ENCODE data around the gene ENTHD1. TPM values are rescaled to one million over a fixed set of nuclear protein-coding genes. Genes with fewer than 3 reads are reported as not detected.

Gene ENTHD1
- total and polyA plus RNA-seq, 2 of the 8 experiments (the other 6 are each of a cell fraction or from before 2014, with no cell fraction given): not detected

DNA sequence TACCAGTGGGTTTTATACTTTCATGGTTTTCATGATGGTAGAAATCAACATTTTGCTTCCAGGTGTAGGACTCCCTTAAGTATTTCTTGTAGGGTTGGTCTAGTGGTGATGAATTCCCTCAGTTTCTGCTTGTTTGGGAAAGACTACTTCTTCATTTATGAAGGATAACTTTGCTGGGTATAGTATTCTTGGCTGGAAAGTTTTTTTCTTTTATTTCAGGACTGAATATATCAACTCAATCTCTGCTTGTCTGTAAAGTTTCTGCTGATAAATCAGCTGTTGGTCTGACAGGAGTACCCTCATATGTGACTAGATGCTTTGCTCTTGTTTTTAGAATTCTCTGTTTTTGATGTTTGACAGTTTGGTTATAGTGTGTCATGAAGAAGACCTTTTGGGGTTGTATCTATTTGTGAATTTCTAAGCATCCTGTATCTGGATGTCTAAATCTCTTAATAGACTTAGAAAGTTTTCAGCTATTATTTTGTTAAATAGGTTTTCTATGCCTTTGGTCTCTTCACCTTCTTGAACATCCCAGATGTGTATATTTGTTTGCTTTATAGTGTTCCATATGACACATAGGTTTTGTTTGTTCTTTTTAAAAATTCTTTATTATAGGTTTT lies 95.9 kb downstream of the ENTHD1 start (continued):
- no peak for TF ChIP-seq RAD21 (IDR thresholded peaks at IDR 0.05 in 1 of 2, conservative IDR thresholded peaks at IDR 0.05 in 1 of 2; ENCODE audit: low read depth in 2 of 2, low read length in 2 of 2)
- no peak for TF ChIP-seq NANOG (IDR thresholded peaks at IDR 0.05; ENCODE audit: insufficient read depth, low read depth, low read length, poor library complexity, severe bottlenecking)
- no peak for TF ChIP-seq HDAC6 (IDR thresholded peaks at IDR 0.05; ENCODE audit: low read depth, low read length)
- no peak for TF ChIP-seq RNF2 (IDR thresholded peaks at IDR 0.05; ENCODE audit: borderline replicate concordance, low read depth, low read length, missing control alignments, poor library complexity, severe bottlenecking)
- TF ChIP-seq, protein P1, sequence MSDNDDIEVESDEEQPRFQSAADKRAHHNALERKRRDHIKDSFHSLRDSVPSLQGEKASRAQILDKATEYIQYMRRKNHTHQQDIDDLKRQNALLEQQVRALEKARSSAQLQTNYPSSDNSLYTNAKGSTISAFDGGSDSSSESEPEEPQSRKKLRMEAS (IDR thresholded peaks at IDR 0.05): no peak

All from H1 (cell line).